Measurements from ENCODE around the gene LCE3E.

GRCh38 chr1:152599934-152600333, 33.4 kb upstream of the LCE3E start, which contains the start of gene LCE3C:
- no peak for TF ChIP-seq CTCF (conservative IDR thresholded peaks at IDR 0.05; ENCODE audit: low read length)
- no peak for TF ChIP-seq EZH2phosphoT487 (IDR thresholded peaks at IDR 0.05; ENCODE audit: borderline replicate concordance)
